Spleen (tissue), 7 donors: ENCODE measurements around the gene CHRNA4.

Source experiments
- CTCF ChIP-seq, 11 experiments: fragments of 200-600 bp in 7 of 11; fragments of 450-650 bp in 4 of 11; sonication (generic) in 4 of 11; IDR thresholded peaks in 8 of 11; conservative IDR thresholded peaks in 3 of 11; 1 replicate in 7 of 11; 2 replicates in 4 of 11; pipeline versions ENCODE4 v1.4.0 to v1.8.0; 2016 to 2021; ENCODE audit warnings: antibody characterized with exemption in 11 of 11, inconsistent platforms in 4 of 11, mild to moderate bottlenecking in 1 of 11
- POLR2A ChIP-seq, 3 donors: fragments of 450-650 bp; IDR thresholded peaks; one replicate each; pipeline ENCODE4 v1.5.1; 2017; ENCODE audit warnings: antibody characterized with exemption in 3 of 3, mild to moderate bottlenecking in 1 of 3
- donor health status: DM: no; HTN: no; CAD: no; lungs with moderate emphysema.
- donor health status: DM: no; HTN: no; CAD: no.
- donor health status: DM: no; HTN: no; CAD: no.

GRCh38 chr20:63320616-63321147 is 40.5 kb downstream of the CHRNA4 start:
- no peak for TF ChIP-seq CTCF (IDR thresholded peaks at IDR 0.05 in 8 of 11, conservative IDR thresholded peaks at IDR 0.05 in 3 of 11)
- TF ChIP-seq POLR2A (IDR thresholded peaks at IDR 0.05): no peak
